Neutrophil (primary cell): ENCODE measurements around the gene HS1BP3.

ENCODE experiments used
- H3K27ac ChIP-seq: fragments of 200-600 bp; sonication (generic); 2 replicates; pipeline ENCODE4 v1.5.1; 2016; ENCODE audit warnings: mild to moderate bottlenecking, moderate library complexity
- H3K27me3 ChIP-seq: fragments of 200-600 bp; sonication (generic); 2 replicates; pipeline ENCODE4 v1.6.0; 2016; ENCODE audit warnings: mild to moderate bottlenecking
- H3K36me3 ChIP-seq: fragments of 200-600 bp; sonication (generic); 2 replicates; pipeline ENCODE4 v1.5.1; 2017
- H3K4me1 ChIP-seq, 2 experiments: fragments of 200-600 bp in 1 of 2; sonication (generic) in 1 of 2; 1 replicate in 1 of 2; 2 replicates in 1 of 2; pipeline versions ENCODE4 v1.5.1 to v1.6.1; 2013 to 2016; ENCODE audit warnings: low read depth in 1 of 2, low read length in 1 of 2, mild to moderate bottlenecking in 1 of 2, moderate library complexity in 1 of 2; ENCODE audit not compliant: control insufficient read depth in 1 of 2, insufficient read depth in 1 of 2
- H3K4me3 ChIP-seq, 2 experiments: fragments of 200-600 bp in 1 of 2; sonication (generic) in 1 of 2; 1 replicate in 1 of 2; 2 replicates in 1 of 2; pipeline ENCODE4 v1.5.1; 2013 to 2016; ENCODE audit warnings: low read depth in 1 of 2, low read length in 1 of 2, mild to moderate bottlenecking in 1 of 2, moderate library complexity in 1 of 2
- H3K9me3 ChIP-seq: fragments of 200-600 bp; sonication (generic); 2 replicates; pipeline ENCODE4 v1.5.1; 2016
- CTCF ChIP-seq: fragments of 200-600 bp; sonication (generic); IDR thresholded peaks from 2 replicates; pipeline ENCODE4 v1.5.1; 2016; ENCODE audit warnings: antibody characterized with exemption

HS1BP3 gene

GRCh38 chr2:20584399-20585358 lies 66.2 kb downstream of the HS1BP3 start:
- H3K4me3 ChIP-seq, result no peak overlapping the region

GRCh38 chr2:20584045-20584398 lies 66.9 kb downstream of the HS1BP3 start:
- no peaks in the 10 kb centered on the region for H3K27me3 ChIP-seq
- no peaks in the 10 kb centered on the region for H3K36me3 ChIP-seq
- no peak overlapping the region for H3K27ac ChIP-seq
- no peak overlapping the region for H3K4me3 ChIP-seq
- TF ChIP-seq CTCF, result no peak
- H3K9me3 ChIP-seq, result no peaks in the 10 kb centered on the region
- H3K4me1 ChIP-seq, result no peaks in the 10 kb centered on the region

More at GRCh38 chr2:20584399-20585358, 66.2 kb downstream of the HS1BP3 start:
- Histone ChIP-seq H3K4me1 (no peaks in the 10 kb centered on the region), H3K36me3 (no peaks in the 10 kb centered on the region), H3K27ac (no peak overlapping the region), H3K27me3 (no peaks in the 10 kb centered on the region), H3K9me3 (no peaks in the 10 kb centered on the region)
- TF ChIP-seq CTCF, result no peak

GRCh38 chr2:20583425-20583881 lies 67.4 kb downstream of the HS1BP3 start:
- no peaks in the 10 kb centered on the region for H3K4me1 ChIP-seq
- no peaks in the 10 kb centered on the region for H3K27me3 ChIP-seq
- no peak overlapping the region for H3K4me3 ChIP-seq
- no peak overlapping the region for H3K27ac ChIP-seq
- no peaks in the 10 kb centered on the region for H3K9me3 ChIP-seq
- TF ChIP-seq CTCF, result no peak
- H3K36me3 ChIP-seq, result no peaks in the 10 kb centered on the region

- Histone ChIP-seq H3K4me3 (no peak overlapping the region), H3K27ac (no peak overlapping the region), H3K36me3 (no peaks in the 10 kb centered on the region), H3K4me1 (no peaks in the 10 kb centered on the region), H3K9me3 (no peaks in the 10 kb centered on the region), H3K27me3 (no peaks in the 10 kb centered on the region)
- no peak for TF ChIP-seq CTCF
These were observed 68.2 kb downstream of the HS1BP3 start for GRCh38 chr2:20582600-20583221.

GRCh38 chr2:20580690-20581437 lies 70.0 kb downstream of the HS1BP3 start:
- no peaks in the 10 kb centered on the region for H3K27me3 ChIP-seq
- H3K36me3 ChIP-seq, result no peaks in the 10 kb centered on the region
- no peak overlapping the region for H3K27ac ChIP-seq
- H3K4me3 ChIP-seq, result no peak overlapping the region
- no peak for TF ChIP-seq CTCF
- H3K9me3 ChIP-seq, result no peaks in the 10 kb centered on the region
- H3K4me1 ChIP-seq, result no peaks in the 10 kb centered on the region
